ENCODE measurements around the gene NFU1. TPM values are rescaled to one million over a fixed set of nuclear protein-coding genes. Genes with fewer than 3 reads are reported as not detected.
A peak's percentile ranks its signal among the peaks of the same experiment; 100 is the strongest.

NFU1 gene
- total and polyA plus RNA-seq, 2 of the 13 experiments (the other 11 are each of a cell fraction or from before 2014, with no cell fraction given) = 39.1 to 84.0 TPM

- no peak for TF ChIP-seq EHMT2 (IDR thresholded peaks at IDR 0.05; ENCODE audit: borderline replicate concordance, low read depth, low read length)
- peak; percentile 84; the same call in 1 of the 2 replicates for TF ChIP-seq HOXD1 (CRISPR knock-in tag; IDR thresholded peaks at IDR 0.05)
- TF ChIP-seq SRSF9 (IDR thresholded peaks at IDR 0.05; ENCODE audit: borderline replicate concordance, insufficient read depth, low read depth, low read length, poor library complexity, severe bottlenecking) = no peak
- peak; percentile 74; the same call in 1 of the 2 replicates for TF ChIP-seq ERF (CRISPR knock-in tag; IDR thresholded peaks at IDR 0.05)
- TF ChIP-seq ZSCAN31 (CRISPR knock-in tag; IDR thresholded peaks at IDR 0.05; ENCODE audit: low read depth) = peak; percentile 94
- TF ChIP-seq JUN (CRISPR knock-in tag; IDR thresholded peaks at IDR 0.05) = 0 out of 2 replicates have a peak, but pooled peaks have one; percentile 33
- peak; percentile 55; the same call in 1 of the 2 replicates for TF ChIP-seq IRF1 (CRISPR knock-in tag; IDR thresholded peaks at IDR 0.05; ENCODE audit: low read depth)
- no peak for TF ChIP-seq E2F2 (CRISPR knock-in tag; IDR thresholded peaks at IDR 0.05; ENCODE audit: borderline replicate concordance)
- no peak for TF ChIP-seq USF2 (IDR thresholded peaks at IDR 0.05; ENCODE audit: low read depth, low read length)
- TF ChIP-seq USF2 (CRISPR knock-in tag; IDR thresholded peaks at IDR 0.05; ENCODE audit: borderline replicate concordance) = no peak; the same call in 1 of the 2 replicates
- no peak; the same call in 1 of the 2 replicates for TF ChIP-seq ZNF512 (CRISPR knock-in tag; IDR thresholded peaks at IDR 0.05)
- TF ChIP-seq ZNF777 (CRISPR knock-in tag; IDR thresholded peaks at IDR 0.05) = peak; percentile 91
- TF ChIP-seq GMEB2 (CRISPR knock-in tag; IDR thresholded peaks at IDR 0.05; ENCODE audit: low read depth) = no peak
- TF ChIP-seq ZNF747 (CRISPR knock-in tag; IDR thresholded peaks at IDR 0.05; ENCODE audit: borderline replicate concordance) = peak; percentile 80
- TF ChIP-seq ZNF780A (CRISPR knock-in tag; IDR thresholded peaks at IDR 0.05) = no peak
- no peak for TF ChIP-seq ATAD3A (CRISPR knock-in tag; IDR thresholded peaks at IDR 0.05)
- TF ChIP-seq ZNF256 (CRISPR knock-in tag; conservative IDR thresholded peaks at IDR 0.05) = peak; percentile 88
- no peak for TF ChIP-seq JDP2 (CRISPR knock-in tag; IDR thresholded peaks at IDR 0.05; ENCODE audit: borderline replicate concordance)
- TF ChIP-seq SAP130 (CRISPR knock-in tag; IDR thresholded peaks at IDR 0.05; ENCODE audit: low read depth) = peak; percentile 66
- TF ChIP-seq MEF2D (CRISPR knock-in tag; IDR thresholded peaks at IDR 0.05) = peak; percentile 90
Measured at GRCh38 chr2:69436938-69437750, at the start of gene NFU1 (continued).

Measured in HepG2 (cell line).